Spleen (tissue), 11 donors: ENCODE data around the gene CD81. TPM values are rescaled to one million over a fixed set of nuclear protein-coding genes. Genes with fewer than 3 reads are reported as not detected.

Source experiments
- DNase-seq: peaks from one replicate; pipeline ENCODE4 v3.0.0-alpha.2; 2020
- H3K27ac ChIP-seq, 8 donors: fragments of 200-600 bp; sonication (generic) in 7 of 8; 1 replicate in 4 of 8; 2 replicates in 4 of 8; pipeline versions ENCODE4 v1.5.0 to v1.8.0; 2016 to 2021; ENCODE audit warnings: inconsistent platforms in 4 of 8, mild to moderate bottlenecking in 4 of 8, moderate library complexity in 1 of 8
- H3K27me3 ChIP-seq, 7 donors: fragments of 200-600 bp; sonication (generic) in 6 of 7; replicated peaks in 1 of 7; 1 replicate in 4 of 7; 2 replicates in 3 of 7; pipeline versions ENCODE4 v1.5.0 to v1.8.0; 2016 to 2021; ENCODE audit warnings: inconsistent platforms in 3 of 7, mild to moderate bottlenecking in 1 of 7
- H3K36me3 ChIP-seq, 6 donors: fragments of 200-600 bp; sonication (generic) in 5 of 6; 1 replicate in 4 of 6; 2 replicates in 2 of 6; pipeline versions ENCODE4 v1.5.0 to v1.8.0; 2016 to 2021; ENCODE audit warnings: inconsistent platforms in 2 of 6
- H3K4me1 ChIP-seq, 6 donors: fragments of 200-600 bp; sonication (generic) in 5 of 6; 1 replicate in 3 of 6; 2 replicates in 3 of 6; pipeline versions ENCODE4 v1.5.0 to v1.8.0; 2016 to 2021; ENCODE audit warnings: inconsistent platforms in 3 of 6
- H3K4me3 ChIP-seq, 8 donors: fragments of 200-600 bp; sonication (generic) in 7 of 8; 1 replicate in 4 of 8; 2 replicates in 4 of 8; pipeline versions ENCODE4 v1.5.0 to v1.8.0; 2016 to 2021; ENCODE audit warnings: inconsistent platforms in 4 of 8, mild to moderate bottlenecking in 4 of 8, moderate library complexity in 2 of 8
- H3K9me3 ChIP-seq, 8 donors: fragments of 200-600 bp; sonication (generic) in 7 of 8; 1 replicate in 4 of 8; 2 replicates in 4 of 8; pipeline versions ENCODE4 v1.5.0 to v1.8.0; 2016 to 2021; ENCODE audit warnings: inconsistent platforms in 4 of 8
- CTCF ChIP-seq, 11 experiments: fragments of 200-600 bp in 7 of 11; fragments of 450-650 bp in 4 of 11; sonication (generic) in 4 of 11; IDR thresholded peaks in 8 of 11; conservative IDR thresholded peaks in 3 of 11; 1 replicate in 7 of 11; 2 replicates in 4 of 11; pipeline versions ENCODE4 v1.4.0 to v1.8.0; 2016 to 2021; ENCODE audit warnings: antibody characterized with exemption in 11 of 11, inconsistent platforms in 4 of 11, mild to moderate bottlenecking in 1 of 11
- POLR2A ChIP-seq, 3 donors: fragments of 450-650 bp; IDR thresholded peaks; one replicate each; pipeline ENCODE4 v1.5.1; 2017; ENCODE audit warnings: antibody characterized with exemption in 3 of 3, mild to moderate bottlenecking in 1 of 3
- POLR2AphosphoS5 ChIP-seq, 3 donors: sonication (generic); formaldehyde crosslinking; IDR thresholded peaks; one replicate each; pipeline ENCODE4 v1.5.1; 2017; ENCODE audit warnings: antibody characterized with exemption in 3 of 3
- WGBS, 5 donors: extraction: QIAGEN DNeasy Blood & Tissue Kit in 3 of 5; methylation state at CpG; one replicate each; pipeline versions ENCODE4 v1.1.5 to v1.1.7; 2013 to 2018; 5-methylcytosine and 5-hydroxymethylcytosine counted together
- intact Hi-C: fragments of 100-400 bp; cut with DNase I; formaldehyde crosslinking; loops from one replicate; pipeline ENCODE4 v1.15.0; 2023; ENCODE audit warnings: low total_unique reads
- polyA plus RNA-seq, 3 donors: library from polyadenylated mRNA; stranded (reverse); fragments of 200-250 nt; gene quantifications; one replicate each; pipeline ENCODE4 v1.2.1, GENCODE V29; 2013
- small RNA-seq, 4 donors: library from RNA; depleted of rRNA; stranded (forward); fragments of <200 nt; gene quantifications; one replicate each; pipeline ENCODE3, GENCODE V24; 2016
- total RNA-seq, 7 donors: library from RNA; depleted of rRNA in 3 of 7; stranded (reverse); fragments of >200 nt in 3 of 7; fragmentation: NEBNext Ultra II Directional in 4 of 7; extraction: Animal tissue kit (Norgen Biotek cat#: 25700) in 4 of 7; gene quantifications; one replicate each; pipeline versions ENCODE4 v1.1.0 to v1.2.1, GENCODE V29; 2016 to 2021
- donor health status: healthy with polysubstance abuse.
- donor health status: DM: no; HTN: no; CAD: no; lungs with moderate emphysema.
- donor health status: DM: no; HTN: no; CAD: no.
- donor health status: Bipolar disorder and iron deficiency.
- donor health status: healthy.
- donor health status: DM: no; HTN: no; CAD: no.
- donor health status: DM: yes; HTN: yes; CAD: no.

Gene CD81
- total and polyA plus RNA-seq, 10 donors, result 191 to 594 (median 433) TPM

GRCh38 chr11:2444821-2445745 lies 68.0 kb downstream of the CD81 start, which contains the start of gene KCNQ1:
Gene KCNQ1, plus strand, starts transcription at chr11:2445008. Its CDS starts 91 bp downstream, at chr11:2445099.
- DNase-seq, result peak; percentile 93
- H3K27ac ChIP-seq, result peak within 1 kb of the TSS in 4 of 8 donors; percentile 20 to 90 (median 87)
- WGBS, 5 donors, result 2 to 8% (median 2%) methylated on average over 29 to 115 of the region's 116 CpGs
- peaks cover 0 to 71% (median 13%) of the 10 kb centered on the region in 7 donors for H3K27me3 ChIP-seq
- peak within 1 kb of the TSS; percentile 27 to 81 (median 50) for H3K4me3 ChIP-seq
- intact Hi-C loops, result no loop called here
- H3K36me3 ChIP-seq, result peaks cover 0 to 3% (median 0%) of the 10 kb centered on the region in 6 donors
- peaks cover 15 to 56% (median 38%) of the 10 kb centered on the region in 6 donors for H3K4me1 ChIP-seq
- TF ChIP-seq POLR2AphosphoS5 (IDR thresholded peaks at IDR 0.05) (peak; percentile 22 to 59 (median 34)), CTCF (IDR thresholded peaks at IDR 0.05 in 8 of 11, conservative IDR thresholded peaks at IDR 0.05 in 3 of 11) (peak in 1 of 11 experiments; percentile 8), POLR2A (IDR thresholded peaks at IDR 0.05) (peak in 1 of 3 donors; percentile 10)
- no peaks in the 10 kb centered on the region for H3K9me3 ChIP-seq

GRCh38 chr11:2445746-2446551 lies 68.8 kb downstream of the CD81 start:
- Histone ChIP-seq H3K9me3 (no peaks in the 10 kb centered on the region), H3K27me3 (peaks cover 0 to 63% (median 13%) of the 10 kb centered on the region in 7 donors), H3K4me3 (peak overlapping the region; percentile 27 to 81 (median 50)), H3K4me1 (peaks cover 15 to 56% (median 38%) of the 10 kb centered on the region in 6 donors), H3K36me3 (peaks cover 0 to 8% (median 0%) of the 10 kb centered on the region in 6 donors), H3K27ac (peak overlapping the region in 4 of 8 donors; percentile 20 to 90 (median 87))
- DNase-seq, result peak; percentile 80
- WGBS, 5 donors, result 60 to 69% (median 66%) methylated on average over 15 to 23 of the region's 23 CpGs
- intact Hi-C loops, result no loop called here
- TF ChIP-seq CTCF (IDR thresholded peaks at IDR 0.05 in 8 of 11, conservative IDR thresholded peaks at IDR 0.05 in 3 of 11) (no peak), POLR2AphosphoS5 (IDR thresholded peaks at IDR 0.05) (no peak), POLR2A (IDR thresholded peaks at IDR 0.05) (no peak)

GRCh38 chr11:2446590-2447252 lies 69.6 kb downstream of the CD81 start:
- intact Hi-C loops, result no loop called here
- Histone ChIP-seq H3K36me3 (peaks cover 0 to 8% (median 0%) of the 10 kb centered on the region in 6 donors), H3K9me3 (no peaks in the 10 kb centered on the region), H3K27ac (peak overlapping the region; percentile 20 to 90 (median 80)), H3K4me3 (peak overlapping the region in 6 of 8 donors; percentile 2 to 81 (median 50)), H3K27me3 (peaks cover 0 to 56% (median 13%) of the 10 kb centered on the region in 7 donors), H3K4me1 (peaks cover 15 to 56% (median 38%) of the 10 kb centered on the region in 6 donors)
- no peak for TF ChIP-seq POLR2A (IDR thresholded peaks at IDR 0.05)
- TF ChIP-seq CTCF (IDR thresholded peaks at IDR 0.05 in 8 of 11, conservative IDR thresholded peaks at IDR 0.05 in 3 of 11), result no peak
- TF ChIP-seq POLR2AphosphoS5 (IDR thresholded peaks at IDR 0.05), result peak in 2 of 3 donors; percentile 41 to 42
- DNase-seq, result peak; percentile 94
- 33 to 50% (median 46%) methylated on average over 9 to 15 of the region's 15 CpGs for WGBS, 5 donors

Small RNA genes lying within 50 kb of the gene (small RNA-seq; reads per million reads assigned to genes)
- 0 reads per million in 4 donors for gene RF00019

Other genes with a start within 250 kb of the CD81 start
- gene IGF2, start 237.9 kb upstream of the CD81 start, total RNA-seq, result 10 to 100 TPM; 10.2 to 66.6 (median 25.7) TPM
- 1 to 10 TPM in 2 of 3 donors, under 1 TPM in 1; 0.74 to 9.8 (median 4.0) TPM for gene IGF2, start 237.9 kb upstream of the CD81 start, polyA plus RNA-seq
- gene INS, start 216.1 kb upstream of the CD81 start, total RNA-seq, result 1 to 10 TPM in 2 of 7 donors, not detected in 5; 1.3 to 1.5 TPM
- gene INS, start 216.1 kb upstream of the CD81 start, polyA plus RNA-seq, result 1 to 10 TPM; 1.3 to 2.4 (median 1.9) TPM
- gene TH, start 205.5 kb upstream of the CD81 start, total RNA-seq, result 1 to 10 TPM in 1 of 7 donors, not detected in 6; 1.0 TPM
- under 1 TPM; 0.13 to 0.38 (median 0.15) TPM for gene TH, start 205.5 kb upstream of the CD81 start, polyA plus RNA-seq
- 1 to 10 TPM; 1.9 to 3.0 (median 2.3) TPM for gene ASCL2, start 106.7 kb upstream of the CD81 start, total RNA-seq
- 1 to 10 TPM in 1 of 3 donors, under 1 TPM in 2; 0.68 to 1.3 (median 0.93) TPM for gene ASCL2, start 106.7 kb upstream of the CD81 start, polyA plus RNA-seq
- 10 to 100 TPM; 10.6 to 24.9 (median 18.1) TPM for gene C11orf21, start 75.4 kb upstream of the CD81 start, total RNA-seq
- 10 to 100 TPM in 1 of 3 donors, 1 to 10 TPM in 2; 8.6 to 12.1 (median 8.9) TPM for gene C11orf21, start 75.4 kb upstream of the CD81 start, polyA plus RNA-seq
- gene TSPAN32, start 75.3 kb upstream of the CD81 start, total RNA-seq, result 10 to 100 TPM; 10.6 to 21.0 (median 17.6) TPM
- gene TSPAN32, start 75.3 kb upstream of the CD81 start, polyA plus RNA-seq, result 10 to 100 TPM; 11.2 to 21.8 (median 14.1) TPM
- gene TSSC4, start 23.4 kb downstream of the CD81 start, total RNA-seq, result 10 to 100 TPM; 28.7 to 58.1 (median 42.2) TPM
- gene TSSC4, start 23.4 kb downstream of the CD81 start, polyA plus RNA-seq, result 10 to 100 TPM; 42.5 to 94.4 (median 66.2) TPM
- gene TRPM5, start 67.2 kb downstream of the CD81 start, total RNA-seq, result under 1 TPM in 3 of 7 donors, not detected in 4; 0.10 to 0.16 (median 0.15) TPM
- under 1 TPM; 0.02 to 0.28 (median 0.19) TPM for gene TRPM5, start 67.2 kb downstream of the CD81 start, polyA plus RNA-seq
- 10 to 100 TPM; 10.9 to 21.6 (median 18.3) TPM for gene KCNQ1, start 67.7 kb downstream of the CD81 start, total RNA-seq
- gene KCNQ1, start 67.7 kb downstream of the CD81 start, polyA plus RNA-seq, result 1 to 10 TPM; 3.3 to 6.5 (median 3.6) TPM